Activated naive CD8-positive, alpha-beta T cell treated with anti-CD3 and anti-CD28 coated beads for 36 hours (primary cell): ENCODE results near the gene FBXL19. TPM values are rescaled to one million over a fixed set of nuclear protein-coding genes. Genes with fewer than 3 reads are reported as not detected.
A peak's percentile ranks its signal among the peaks of the same experiment; 100 is the strongest.

ENCODE experiments used
- DNase-seq: peaks from one replicate; pipeline ENCODE4 v3.0.0; 2021
- H3K27ac Mint-ChIP-seq: one replicate; pipeline ENCODE4 v1.8.0; 2022; ENCODE audit warnings: mild to moderate bottlenecking, moderate library complexity, mixed read lengths
- H3K27me3 Mint-ChIP-seq: one replicate; pipeline ENCODE4 v1.8.0; 2022; ENCODE audit warnings: mild to moderate bottlenecking, mixed read lengths
- H3K36me3 Mint-ChIP-seq: one replicate; pipeline ENCODE4 v1.8.0; 2021; ENCODE audit warnings: mild to moderate bottlenecking, mixed read lengths
- H3K4me1 Mint-ChIP-seq: one replicate; pipeline ENCODE4 v1.8.0; 2021; ENCODE audit warnings: mixed read lengths
- H3K4me3 Mint-ChIP-seq: one replicate; pipeline ENCODE4 v1.8.0; 2022; ENCODE audit warnings: mild to moderate bottlenecking, moderate library complexity, mixed read lengths
- H3K9me3 Mint-ChIP-seq: one replicate; pipeline ENCODE4 v1.8.0; 2022; ENCODE audit warnings: mixed read lengths
- total RNA-seq, 2 experiments: library from RNA; stranded (reverse); gene quantifications; one replicate each; pipeline ENCODE4 v1.2.3, GENCODE V29; 2021

Gene FBXL19
- total RNA-seq, 2 experiments from 2014 or later, result 24.9 to 27.0 TPM

- peaks cover 27% of the 10 kb centered on the region for H3K4me1 Mint-ChIP-seq
- DNase-seq, result no peak
These were observed 19.8 kb upstream of the FBXL19 start for GRCh38 chr16:30903596-30903995.

GRCh38 chr16:30904114-30904780 is 19.1 kb upstream of the FBXL19 start:
- Mint-ChIP-seq H3K27me3 (no peaks in the 10 kb centered on the region), H3K27ac (peak overlapping the region; percentile 84), H3K9me3 (peaks cover 3% of the 10 kb centered on the region), H3K36me3 (peaks cover 3% of the 10 kb centered on the region), H3K4me3 (no peak overlapping the region), H3K4me1 (peaks cover 27% of the 10 kb centered on the region)
- no peak for DNase-seq

More at GRCh38 chr16:30903596-30903995, 19.8 kb upstream of the FBXL19 start:
- Mint-ChIP-seq H3K27me3 (no peaks in the 10 kb centered on the region), H3K4me3 (no peak overlapping the region), H3K27ac (peak overlapping the region; percentile 84), H3K9me3 (peaks cover 3% of the 10 kb centered on the region), H3K36me3 (peaks cover 3% of the 10 kb centered on the region)

- no peak overlapping the region for H3K27ac Mint-ChIP-seq
- peaks cover 21% of the 10 kb centered on the region for H3K4me1 Mint-ChIP-seq
- H3K27me3 Mint-ChIP-seq, result no peaks in the 10 kb centered on the region
- DNase-seq, result no peak
- peaks cover 3% of the 10 kb centered on the region for H3K9me3 Mint-ChIP-seq
- H3K36me3 Mint-ChIP-seq, result peaks cover 3% of the 10 kb centered on the region
- no peak overlapping the region for H3K4me3 Mint-ChIP-seq
These were observed 16.3 kb upstream of the FBXL19 start for GRCh38 chr16:30907064-30907463.

GRCh38 chr16:30910427-30911029 is 12.8 kb upstream of the FBXL19 start:
- Mint-ChIP-seq H3K4me3 (no peak overlapping the region), H3K9me3 (no peaks in the 10 kb centered on the region), H3K27ac (no peak overlapping the region), H3K4me1 (peaks cover 8% of the 10 kb centered on the region), H3K36me3 (no peaks in the 10 kb centered on the region), H3K27me3 (no peaks in the 10 kb centered on the region)
- DNase-seq, result no peak

GRCh38 chr16:30912794-30913412 is 10.5 kb upstream of the FBXL19 start:
- DNase-seq, result no peak
- H3K27me3 Mint-ChIP-seq, result no peaks in the 10 kb centered on the region
- H3K36me3 Mint-ChIP-seq, result no peaks in the 10 kb centered on the region
- no peak overlapping the region for H3K27ac Mint-ChIP-seq
- H3K4me3 Mint-ChIP-seq, result no peak overlapping the region
- H3K9me3 Mint-ChIP-seq, result no peaks in the 10 kb centered on the region
- H3K4me1 Mint-ChIP-seq, result peaks cover under 1% of the 10 kb centered on the region

GRCh38 chr16:30914830-30915229 is 8.5 kb upstream of the FBXL19 start:
- Mint-ChIP-seq H3K4me3 (no peak overlapping the region), H3K4me1 (no peaks in the 10 kb centered on the region), H3K9me3 (no peaks in the 10 kb centered on the region), H3K27ac (no peak overlapping the region), H3K36me3 (no peaks in the 10 kb centered on the region), H3K27me3 (no peaks in the 10 kb centered on the region)
- DNase-seq, result no peak

- peaks cover 10% of the 10 kb centered on the region for H3K4me1 Mint-ChIP-seq
- no peak for DNase-seq
- H3K27me3 Mint-ChIP-seq, result no peaks in the 10 kb centered on the region
- no peak overlapping the region for H3K27ac Mint-ChIP-seq
- no peaks in the 10 kb centered on the region for H3K9me3 Mint-ChIP-seq
- no peaks in the 10 kb centered on the region for H3K36me3 Mint-ChIP-seq
- no peak overlapping the region for H3K4me3 Mint-ChIP-seq
These were observed 4.8 kb upstream of the FBXL19 start for GRCh38 chr16:30918614-30919013.

- peaks cover 1% of the 10 kb centered on the region for H3K36me3 Mint-ChIP-seq
- no peaks in the 10 kb centered on the region for H3K9me3 Mint-ChIP-seq
- DNase-seq, result no peak
- H3K27me3 Mint-ChIP-seq, result no peaks in the 10 kb centered on the region
- H3K27ac Mint-ChIP-seq, result no peak overlapping the region
- no peak overlapping the region for H3K4me3 Mint-ChIP-seq
- peaks cover 15% of the 10 kb centered on the region for H3K4me1 Mint-ChIP-seq
These were observed 2.5 kb upstream of the FBXL19 start for GRCh38 chr16:30920891-30921290.

- H3K4me3 Mint-ChIP-seq, result peak overlapping the region; percentile 94
- peaks cover 17% of the 10 kb centered on the region for H3K4me1 Mint-ChIP-seq
- no peaks in the 10 kb centered on the region for H3K9me3 Mint-ChIP-seq
- no peak for DNase-seq
- peak overlapping the region; percentile 98 for H3K27ac Mint-ChIP-seq
- peaks cover 4% of the 10 kb centered on the region for H3K36me3 Mint-ChIP-seq
- no peaks in the 10 kb centered on the region for H3K27me3 Mint-ChIP-seq
These were observed 2.0 kb upstream of the FBXL19 start for GRCh38 chr16:30921459-30921747.

- Mint-ChIP-seq H3K9me3 (no peaks in the 10 kb centered on the region), H3K4me1 (peaks cover 17% of the 10 kb centered on the region), H3K27ac (peak overlapping the region; percentile 98), H3K4me3 (peak overlapping the region; percentile 94), H3K36me3 (peaks cover 4% of the 10 kb centered on the region), H3K27me3 (no peaks in the 10 kb centered on the region)
- DNase-seq, result peak; percentile 87
These were observed 1.5 kb upstream of the FBXL19 start for GRCh38 chr16:30921748-30922419.

- Mint-ChIP-seq H3K27me3 (no peaks in the 10 kb centered on the region), H3K4me3 (peak overlapping the region; percentile 94), H3K9me3 (no peaks in the 10 kb centered on the region), H3K4me1 (peaks cover 18% of the 10 kb centered on the region), H3K27ac (peak overlapping the region; percentile 98), H3K36me3 (peaks cover 4% of the 10 kb centered on the region)
- DNase-seq, result peak; percentile 99
These were observed 882 bp upstream of the FBXL19 start for GRCh38 chr16:30922420-30922959.

- Mint-ChIP-seq H3K9me3 (no peaks in the 10 kb centered on the region), H3K27me3 (no peaks in the 10 kb centered on the region), H3K4me3 (peak overlapping the region; percentile 94), H3K36me3 (peaks cover 4% of the 10 kb centered on the region), H3K4me1 (peaks cover 18% of the 10 kb centered on the region), H3K27ac (peak overlapping the region; percentile 98)
- DNase-seq, result peak; percentile 95
These were observed 324 bp upstream of the FBXL19 start for GRCh38 chr16:30922960-30923535.

GRCh38 chr16:30924076-30924912 is 922 bp downstream of the FBXL19 start:
- H3K27ac Mint-ChIP-seq, result no peak overlapping the region
- H3K9me3 Mint-ChIP-seq, result no peaks in the 10 kb centered on the region
- H3K27me3 Mint-ChIP-seq, result no peaks in the 10 kb centered on the region
- H3K4me3 Mint-ChIP-seq, result peak overlapping the region; percentile 83
- peaks cover 4% of the 10 kb centered on the region for H3K36me3 Mint-ChIP-seq
- peaks cover 18% of the 10 kb centered on the region for H3K4me1 Mint-ChIP-seq
- DNase-seq, result no peak

- Mint-ChIP-seq H3K36me3 (peaks cover 4% of the 10 kb centered on the region), H3K27ac (no peak overlapping the region), H3K4me1 (peaks cover 18% of the 10 kb centered on the region), H3K9me3 (no peaks in the 10 kb centered on the region), H3K4me3 (peak overlapping the region; percentile 83), H3K27me3 (no peaks in the 10 kb centered on the region)
- DNase-seq, result no peak
These were observed 1.7 kb downstream of the FBXL19 start for GRCh38 chr16:30924913-30925631.
